ENCODE data around the gene C1QTNF4. TPM values are rescaled to one million over a fixed set of nuclear protein-coding genes. Genes with fewer than 3 reads are reported as not detected.

The C1QTNF4 gene
- total RNA-seq, 2 experiments from 2014 or later, result 0.41 to 0.92 TPM

GRCh38 chr11:47570651-47571356 is 23.4 kb downstream of the C1QTNF4 start:
- Histone ChIP-seq H3K4me3 (ENCODE audit: low read length) (no peak overlapping the region), H3K27ac (ENCODE audit: low read depth in 1 of 2, low read length in 2 of 2) (no peak overlapping the region), H3K36me3 (ENCODE audit: insufficient read depth, low read length) (peaks cover 45% of the 10 kb centered on the region), H3K9me3 (ENCODE audit: control insufficient read depth in 1 of 2, insufficient read depth in 1 of 2, low read length in 2 of 2) (no peaks in the 10 kb centered on the region), H3K27me3 (ENCODE audit: control insufficient read depth in 1 of 2, insufficient read depth in 2 of 2, low read length in 2 of 2) (no peaks in the 10 kb centered on the region), H3K4me1 (ENCODE audit: insufficient read depth, low read length) (peaks cover 15% of the 10 kb centered on the region)
- peak overlapping the region; percentile 53 for H3K27ac Mint-ChIP-seq
- ChIA-PET CTCF (no interaction called here), POLR2A (no interaction called here)
- no peak for DNase-seq
- ATAC-seq (ENCODE audit: poor library complexity), result no peak
- TF ChIP-seq CTCF (IDR thresholded peaks at IDR 0.05), result no peak
- H3K9me3 Mint-ChIP-seq, result no peaks in the 10 kb centered on the region
- peak overlapping the region; percentile 20 for H3K4me3 Mint-ChIP-seq
- peaks cover 69% of the 10 kb centered on the region for H3K36me3 Mint-ChIP-seq (ENCODE audit: low read depth)
- intact Hi-C loops (cut with DNase I, micrococcal nuclease), result loop anchor here in 1 of 2 experiments (10.0 kb wide), 2 partner anchors 296 to 866 kb away; partner anchors contain the start of genes ARHGAP1, MADD and ZNF408
- H3K4me1 Mint-ChIP-seq (ENCODE audit: low read depth), result peaks cover 21% of the 10 kb centered on the region
- no peaks in the 10 kb centered on the region for H3K27me3 Mint-ChIP-seq

GRCh38 chr11:47569646-47570045 is 24.6 kb downstream of the C1QTNF4 start:
- Histone ChIP-seq H3K27me3 (ENCODE audit: control insufficient read depth in 1 of 2, insufficient read depth in 2 of 2, low read length in 2 of 2) (no peaks in the 10 kb centered on the region), H3K4me3 (ENCODE audit: low read length) (no peak overlapping the region), H3K9me3 (ENCODE audit: control insufficient read depth in 1 of 2, insufficient read depth in 1 of 2, low read length in 2 of 2) (no peaks in the 10 kb centered on the region), H3K27ac (ENCODE audit: low read depth in 1 of 2, low read length in 2 of 2) (no peak overlapping the region), H3K36me3 (ENCODE audit: insufficient read depth, low read length) (peaks cover 40% of the 10 kb centered on the region), H3K4me1 (ENCODE audit: insufficient read depth, low read length) (peaks cover 20% of the 10 kb centered on the region)
- no peak overlapping the region for H3K4me3 Mint-ChIP-seq
- no peaks in the 10 kb centered on the region for H3K9me3 Mint-ChIP-seq
- no peak for DNase-seq
- ChIA-PET CTCF (no interaction called here), POLR2A (interaction anchor here (1.2 kb wide), 1 partner anchor 9 kb away, joined by 4 read pairs; the partner anchor contains the start of gene KBTBD4)
- H3K36me3 Mint-ChIP-seq (ENCODE audit: low read depth), result peaks cover 61% of the 10 kb centered on the region
- TF ChIP-seq CTCF (IDR thresholded peaks at IDR 0.05), result no peak
- no peaks in the 10 kb centered on the region for H3K27me3 Mint-ChIP-seq
- peaks cover 27% of the 10 kb centered on the region for H3K4me1 Mint-ChIP-seq (ENCODE audit: low read depth)
- no peak overlapping the region for H3K27ac Mint-ChIP-seq
- ATAC-seq (ENCODE audit: poor library complexity), result no peak
- intact Hi-C loops (cut with DNase I, micrococcal nuclease), result loop anchor here in 1 of 2 experiments (10.0 kb wide), 2 partner anchors 295 to 865 kb away; partner anchors contain the start of genes ARHGAP1, MADD and ZNF408

- Mint-ChIP-seq H3K4me3 (peak overlapping the region; percentile 87), H3K27me3 (no peaks in the 10 kb centered on the region), H3K27ac (peak overlapping the region; percentile 80), H3K9me3 (no peaks in the 10 kb centered on the region), H3K36me3 (ENCODE audit: low read depth) (peaks cover 27% of the 10 kb centered on the region), H3K4me1 (ENCODE audit: low read depth) (peaks cover 20% of the 10 kb centered on the region)
- ChIA-PET POLR2A (interaction anchor here (0.8 to 3.6 kb wide), 5 partner anchors 11 to 200 kb away, joined by 3 to 38 read pairs (median 9); partner anchors contain the start of genes CELF1, FNBP4, KBTBD4 and NDUFS3), CTCF (interaction anchor here (1.4 to 3.4 kb wide), 2 partner anchors 13 to 14 kb away, joined by 3 to 19 read pairs; partner anchors contain the start of gene CELF1)
- TF ChIP-seq CTCF (IDR thresholded peaks at IDR 0.05), result no peak
- Histone ChIP-seq H3K9me3 (ENCODE audit: control insufficient read depth in 1 of 2, insufficient read depth in 1 of 2, low read length in 2 of 2) (no peaks in the 10 kb centered on the region), H3K4me3 (ENCODE audit: low read length) (peak overlapping the region; percentile 86), H3K27me3 (ENCODE audit: control insufficient read depth in 1 of 2, insufficient read depth in 2 of 2, low read length in 2 of 2) (no peaks in the 10 kb centered on the region), H3K27ac (ENCODE audit: low read depth in 1 of 2, low read length in 2 of 2) (peak overlapping the region in 1 of 2 donors; percentile 28), H3K4me1 (ENCODE audit: insufficient read depth, low read length) (peaks cover 25% of the 10 kb centered on the region), H3K36me3 (ENCODE audit: insufficient read depth, low read length) (peaks cover 13% of the 10 kb centered on the region)
- intact Hi-C loops (cut with DNase I, micrococcal nuclease), result no loop called here
- ATAC-seq (ENCODE audit: poor library complexity) (no peak), DNase-seq (peak in 2 of 14 experiments; percentile 23 to 37)
Observed at GRCh38 chr11:47566149-47566698, 28.0 kb downstream of the C1QTNF4 start.
